GOT3 (cell line): ENCODE measurements around the gene TNS1.

Source experiments
- DNase-seq: peaks from one replicate; lab custom pipeline; 2025; ENCODE audit warnings: mixed read lengths; lab: John Stamatoyannopoulos, UW

The TNS1 gene

GRCh38 chr2:217833439-217833838, 169.4 kb downstream of the TNS1 start:
- DNase-seq: no peak

- DNase-seq: no peak
These were observed 169.8 kb downstream of the TNS1 start for GRCh38 chr2:217832987-217833386.

GRCh38 chr2:217832115-217832514, 170.7 kb downstream of the TNS1 start:
- DNase-seq: no peak

GRCh38 chr2:217831306-217831705, 171.5 kb downstream of the TNS1 start:
- no peak for DNase-seq

GRCh38 chr2:217830807-217831206, 172.0 kb downstream of the TNS1 start:
- no peak for DNase-seq

- DNase-seq: no peak
These were observed 172.7 kb downstream of the TNS1 start for GRCh38 chr2:217830061-217830460.

- no peak for DNase-seq
These were observed 173.4 kb downstream of the TNS1 start for GRCh38 chr2:217829420-217829819.

GRCh38 chr2:217828336-217828735, 174.5 kb downstream of the TNS1 start:
- DNase-seq: no peak

- DNase-seq: no peak
These were observed 175.2 kb downstream of the TNS1 start for GRCh38 chr2:217827430-217828201.

- no peak for DNase-seq
These were observed 175.8 kb downstream of the TNS1 start for GRCh38 chr2:217826991-217827390.

- no peak for DNase-seq
These were observed 176.3 kb downstream of the TNS1 start for GRCh38 chr2:217826520-217826919.

GRCh38 chr2:217825469-217826235, 177.1 kb downstream of the TNS1 start:
- DNase-seq: no peak

GRCh38 chr2:217824223-217824622, 178.6 kb downstream of the TNS1 start:
- no peak for DNase-seq

- no peak for DNase-seq
These were observed 179.2 kb downstream of the TNS1 start for GRCh38 chr2:217823626-217824025.

GRCh38 chr2:217822296-217823252, 180.2 kb downstream of the TNS1 start:
- DNase-seq: no peak

GRCh38 chr2:217821536-217822147, 181.2 kb downstream of the TNS1 start:
- no peak for DNase-seq

- no peak for DNase-seq
These were observed 181.9 kb downstream of the TNS1 start for GRCh38 chr2:217820904-217821303.

- DNase-seq: no peak
These were observed 182.5 kb downstream of the TNS1 start for GRCh38 chr2:217820091-217820819.

GRCh38 chr2:217818293-217818850, 184.4 kb downstream of the TNS1 start:
- no peak for DNase-seq

GRCh38 chr2:217817466-217818292, 185.1 kb downstream of the TNS1 start:
- no peak for DNase-seq
